Heart right ventricle (tissue), 16 donors: ENCODE data around the gene ZNF785. TPM values are rescaled to one million over a fixed set of nuclear protein-coding genes. Genes with fewer than 3 reads are reported as not detected.

Source experiments
- ATAC-seq, 8 donors: fragments of 200-7000 bp; cut with Tn5 transposase; one replicate each; pipeline ENCODE4 v1.9.1; 2020; ENCODE audit warnings: mild to moderate bottlenecking in 8 of 8, moderate library complexity in 8 of 8, moderate number of reproducible peaks in 1 of 8
- DNase-seq, 2 donors: peaks; one replicate each; pipeline ENCODE4 v3.0.0-alpha.2; 2020
- H3K27ac ChIP-seq, 10 donors: fragments of 200-600 bp; sonication (generic) in 2 of 10; one replicate each; pipeline versions ENCODE4 v1.5.0 to v1.8.0; 2020 to 2022; ENCODE audit warnings: mild to moderate bottlenecking in 3 of 10
- H3K27me3 ChIP-seq, 7 donors: fragments of 200-600 bp; one replicate each; pipeline ENCODE4 v1.8.0; 2021 to 2022; ENCODE audit warnings: mild to moderate bottlenecking in 2 of 7
- H3K36me3 ChIP-seq, 9 donors: fragments of 200-600 bp; sonication (generic) in 1 of 9; one replicate each; pipeline versions ENCODE4 v1.5.0 to v1.8.0; 2020 to 2022; ENCODE audit warnings: mild to moderate bottlenecking in 2 of 9
- H3K4me1 ChIP-seq, 9 donors: fragments of 200-600 bp; sonication (generic) in 1 of 9; one replicate each; pipeline versions ENCODE4 v1.5.0 to v1.8.0; 2020 to 2022; ENCODE audit warnings: mild to moderate bottlenecking in 4 of 9
- H3K4me3 ChIP-seq, 10 donors: fragments of 200-600 bp; sonication (generic) in 2 of 10; one replicate each; pipeline versions ENCODE4 v1.5.0 to v1.8.0; 2020 to 2022; ENCODE audit warnings: mild to moderate bottlenecking in 7 of 10, moderate library complexity in 2 of 10
- H3K9me3 ChIP-seq, 11 donors: fragments of 200-600 bp in 10 of 11; sonication (generic) in 2 of 11; one replicate each; pipeline versions ENCODE4 v1.5.0 to v1.8.0; 2013 to 2022; ENCODE audit warnings: mild to moderate bottlenecking in 2 of 11, control low read depth in 1 of 11, moderate library complexity in 1 of 11
- WGBS, 2 donors: extraction: QIAGEN DNeasy Blood & Tissue Kit; methylation state at CpG; one replicate each; pipeline ENCODE4 v1.1.7; 2013; ENCODE audit warnings: inconsistent platforms in 1 of 2; 5-methylcytosine and 5-hydroxymethylcytosine counted together
- intact Hi-C, 10 donors: fragments of 100-400 bp; cut with DNase I; formaldehyde crosslinking; loops; one replicate each; pipeline versions ENCODE4 v1.11.1 to v1.14.2; 2022
- polyA plus RNA-seq, 2 donors: library from polyadenylated mRNA; stranded (reverse); fragments of 200-250 nt; gene quantifications; one replicate each; pipeline ENCODE4 v1.2.3, GENCODE V29; 2013
- total RNA-seq, 10 donors: library from RNA; stranded (reverse); fragmentation: NEBNext Ultra II Directional in 3 of 10; extraction: Animal tissue kit (Norgen Biotek cat#: 25700) in 3 of 10; gene quantifications; one replicate each; pipeline versions ENCODE4 v1.2.1 to v1.2.4, GENCODE V29; 2021 to 2023
- TF ChIP-seq, protein P1 (sequence below), 9 donors: fragments of 200-600 bp; sonication (generic) in 2 of 9; IDR thresholded peaks; one replicate each; pipeline versions ENCODE4 v1.5.0 to v1.8.0; 2021 to 2022; ENCODE audit warnings: antibody characterized with exemption in 9 of 9, mild to moderate bottlenecking in 5 of 9, moderate library complexity in 1 of 9
- donor health status: Arrhythmogenic right ventricular cardiomyopathy.
- donor health status: ischemic (EF 13 %, LVEDD 7.1; RV severe dilation, severe dysfunction).
- donor health status: healthy with polysubstance abuse.
- donor health status: DM: no; HTN: yes; CAD: no.
- donor health status: DM: no; HTN: no; CAD: no.
- donor health status: ischemic (EF 25% LVEDD 6.9; RV normal size, moderate dysfunction).
- donor health status: ischemic (EF 25% LVEDD 5.7; RV mildly dilated, moderate dysfunction).
- donor health status: healthy.
- donor health status: DM: yes; HTN: yes; CAD: no.
- donor health status: Ischemic cardiomyopathy.
- donor health status: ischemic (EF 35%, LVEDD 5.7; RV mildly dilated, moderate dysfunction).
- donor health status: nonischemic (EF 11% LVEDD 7.7; RV severe dilation, severe dysfunction).
- donor health status: DM: yes; HTN: yes; CAD: no.
- donor health status: PGD.
- donor health status: ischemic (EF 29% LVEDD 5.4; RV normal size, mild dysfunction).
- donor health status: nonischemic (EF 23%, LVEDD 6.1; RV moderate dilation, normal function).

Gene ZNF785
- total and polyA plus RNA-seq, 12 donors = 2.8 to 8.4 (median 5.4) TPM

- WGBS, 2 donors = 84 to 89% methylated on average over 14 of the region's 14 CpGs
- no peak overlapping the region for H3K4me3 ChIP-seq
- TF ChIP-seq, protein P1, sequence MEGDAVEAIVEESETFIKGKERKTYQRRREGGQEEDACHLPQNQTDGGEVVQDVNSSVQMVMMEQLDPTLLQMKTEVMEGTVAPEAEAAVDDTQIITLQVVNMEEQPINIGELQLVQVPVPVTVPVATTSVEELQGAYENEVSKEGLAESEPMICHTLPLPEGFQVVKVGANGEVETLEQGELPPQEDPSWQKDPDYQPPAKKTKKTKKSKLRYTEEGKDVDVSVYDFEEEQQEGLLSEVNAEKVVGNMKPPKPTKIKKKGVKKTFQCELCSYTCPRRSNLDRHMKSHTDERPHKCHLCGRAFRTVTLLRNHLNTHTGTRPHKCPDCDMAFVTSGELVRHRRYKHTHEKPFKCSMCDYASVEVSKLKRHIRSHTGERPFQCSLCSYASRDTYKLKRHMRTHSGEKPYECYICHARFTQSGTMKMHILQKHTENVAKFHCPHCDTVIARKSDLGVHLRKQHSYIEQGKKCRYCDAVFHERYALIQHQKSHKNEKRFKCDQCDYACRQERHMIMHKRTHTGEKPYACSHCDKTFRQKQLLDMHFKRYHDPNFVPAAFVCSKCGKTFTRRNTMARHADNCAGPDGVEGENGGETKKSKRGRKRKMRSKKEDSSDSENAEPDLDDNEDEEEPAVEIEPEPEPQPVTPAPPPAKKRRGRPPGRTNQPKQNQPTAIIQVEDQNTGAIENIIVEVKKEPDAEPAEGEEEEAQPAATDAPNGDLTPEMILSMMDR (IDR thresholded peaks at IDR 0.05) = no peak
- H3K27me3 ChIP-seq = no peaks in the 10 kb centered on the region
- intact Hi-C loops = loop anchor here in 1 of 10 donors (10.0 kb wide), 1 partner anchor 133 kb away; the partner anchor contains the start of gene DCTPP1
- H3K36me3 ChIP-seq = peaks cover 0 to 13% (median 0%) of the 10 kb centered on the region in 9 donors
- no peaks in the 10 kb centered on the region for H3K9me3 ChIP-seq
- peak overlapping the region in 1 of 10 donors; percentile 79 for H3K27ac ChIP-seq
- peaks cover 6 to 44% (median 19%) of the 10 kb centered on the region in 9 donors for H3K4me1 ChIP-seq
- no peak for DNase-seq
- ATAC-seq = no peak
Measured at GRCh38 chr16:30567160-30567990, 18.1 kb downstream of the ZNF785 start.

- Histone ChIP-seq H3K36me3 (peaks cover 0 to 13% (median 0%) of the 10 kb centered on the region in 9 donors), H3K27me3 (no peaks in the 10 kb centered on the region), H3K9me3 (no peaks in the 10 kb centered on the region), H3K27ac (no peak overlapping the region), H3K4me1 (peaks cover 6 to 46% (median 16%) of the 10 kb centered on the region in 9 donors), H3K4me3 (no peak overlapping the region)
- TF ChIP-seq, protein P1 (IDR thresholded peaks at IDR 0.05) = no peak
- ATAC-seq = no peak
- WGBS, 2 donors = 86 to 92% methylated on average over 4 of the region's 4 CpGs
- intact Hi-C loops = loop anchor here in 1 of 10 donors (10.0 kb wide), 1 partner anchor 132 kb away; the partner anchor contains the start of gene DCTPP1
- DNase-seq = no peak
Measured at GRCh38 chr16:30566531-30566930, 19.0 kb downstream of the ZNF785 start.

DNA sequence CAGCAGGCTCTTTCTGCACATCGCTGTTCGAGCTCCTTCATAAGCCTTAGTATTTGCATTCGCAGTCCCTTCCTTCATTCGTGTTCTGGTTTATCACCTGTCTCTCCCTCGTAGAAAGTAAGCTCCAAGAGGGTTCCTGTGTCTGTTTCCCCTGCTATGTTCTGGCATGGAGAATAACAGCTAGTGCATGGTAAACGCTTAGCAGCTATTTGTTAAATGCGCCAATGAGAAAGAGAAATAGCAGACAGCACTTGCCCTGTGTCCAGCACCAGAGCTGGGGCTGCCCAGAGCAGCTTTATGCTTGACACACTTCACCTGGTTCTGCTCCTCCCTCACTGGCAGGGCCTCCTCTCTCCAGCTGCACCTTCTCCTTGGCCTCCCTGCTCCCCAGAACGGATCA is 19.5 kb downstream of the ZNF785 start:
- ATAC-seq (no peak), DNase-seq (no peak)
- peaks cover 0 to 13% (median 0%) of the 10 kb centered on the region in 9 donors for H3K36me3 ChIP-seq
- H3K9me3 ChIP-seq = no peaks in the 10 kb centered on the region
- H3K4me1 ChIP-seq = peaks cover 6 to 47% (median 19%) of the 10 kb centered on the region in 9 donors
- intact Hi-C loops = loop anchor here in 1 of 10 donors (10.0 kb wide), 1 partner anchor 131 kb away; the partner anchor contains the start of gene DCTPP1
- no peaks in the 10 kb centered on the region for H3K27me3 ChIP-seq
- TF ChIP-seq, protein P1 (IDR thresholded peaks at IDR 0.05) = no peak
- 68 to 69% methylated on average over 8 of the region's 8 CpGs for WGBS, 2 donors
- H3K27ac ChIP-seq = no peak overlapping the region
- H3K4me3 ChIP-seq = no peak overlapping the region

DNA sequence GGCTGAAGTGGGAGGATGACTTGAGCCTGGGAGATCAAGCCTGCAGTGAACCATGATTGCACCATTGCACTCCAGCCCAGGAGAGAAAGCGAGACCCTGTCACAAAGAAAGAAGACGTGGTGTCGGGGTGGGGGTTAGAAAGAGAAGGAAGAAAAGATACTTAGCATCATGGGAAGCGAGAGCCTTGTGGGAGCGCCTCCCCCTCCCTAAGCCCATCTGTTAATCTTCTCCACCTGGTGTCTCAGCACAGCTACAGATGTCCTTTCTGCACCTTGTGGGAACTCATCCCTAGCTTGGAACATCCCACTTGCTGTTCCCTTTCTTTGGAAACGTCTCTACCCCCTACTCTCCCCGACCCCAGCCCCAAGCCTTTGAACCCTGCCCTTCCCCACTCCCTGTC is 20.0 kb downstream of the ZNF785 start:
- no peaks in the 10 kb centered on the region for H3K27me3 ChIP-seq
- TF ChIP-seq, protein P1 (IDR thresholded peaks at IDR 0.05) = no peak
- intact Hi-C loops = loop anchor here in 1 of 10 donors (10.0 kb wide), 1 partner anchor 131 kb away; the partner anchor contains the start of gene DCTPP1
- DNase-seq (no peak), ATAC-seq (no peak)
- H3K9me3 ChIP-seq = no peaks in the 10 kb centered on the region
- H3K36me3 ChIP-seq = peaks cover 0 to 13% (median 0%) of the 10 kb centered on the region in 9 donors
- H3K4me1 ChIP-seq = peaks cover 5 to 47% (median 17%) of the 10 kb centered on the region in 9 donors
- 68 to 70% methylated on average over 7 of the region's 7 CpGs for WGBS, 2 donors
- H3K4me3 ChIP-seq = no peak overlapping the region
- no peak overlapping the region for H3K27ac ChIP-seq
